Adrenal gland (tissue), 12 donors: ENCODE data around the gene RASEF. TPM values are rescaled to one million over a fixed set of nuclear protein-coding genes. Genes with fewer than 3 reads are reported as not detected.

Experiments
- DNase-seq, 7 donors: peaks; one replicate each; pipeline ENCODE4 v3.0.0-alpha.2; 2019 to 2020
- H3K27ac ChIP-seq, 5 donors: fragments of 200-600 bp; sonication (generic) in 4 of 5; 1 replicate in 3 of 5; 2 replicates in 2 of 5; pipeline versions ENCODE4 v1.5.1 to v1.8.0; 2016 to 2020; ENCODE audit warnings: mild to moderate bottlenecking in 1 of 5
- H3K27me3 ChIP-seq: fragments of 200-600 bp; 2 replicates; pipeline ENCODE4 v1.8.0; 2021
- H3K36me3 ChIP-seq, 2 donors: fragments of 200-600 bp; replicated peaks in 1 of 2; 1 replicate in 1 of 2; 2 replicates in 1 of 2; pipeline versions ENCODE4 v1.5.1 to v1.8.0; 2018 to 2022
- H3K4me1 ChIP-seq, 2 donors: fragments of 200-600 bp; replicated peaks in 1 of 2; 1 replicate in 1 of 2; 2 replicates in 1 of 2; pipeline versions ENCODE4 v1.5.1 to v1.8.0; 2018 to 2021
- H3K4me3 ChIP-seq, 4 donors: fragments of 200-600 bp; sonication (generic) in 3 of 4; one replicate each; pipeline ENCODE4 v1.5.1; 2016 to 2018
- H3K9me3 ChIP-seq, 3 donors: fragments of 200-600 bp; sonication (generic) in 1 of 3; replicated peaks in 1 of 3; 1 replicate in 2 of 3; 2 replicates in 1 of 3; pipeline versions ENCODE4 v1.5.1 to v1.8.0; 2016 to 2021
- CTCF ChIP-seq, 6 experiments: fragments of 450-650 bp in 4 of 6; fragments of 200-600 bp in 2 of 6; sonication (generic) in 1 of 6; IDR thresholded peaks; 1 replicate in 5 of 6; 2 replicates in 1 of 6; pipeline versions ENCODE4 v1.5.1 to v1.8.0; 2016 to 2021; ENCODE audit warnings: antibody characterized with exemption in 6 of 6, mild to moderate bottlenecking in 2 of 6, moderate library complexity in 1 of 6
- POLR2A ChIP-seq, 2 donors: fragments of 450-650 bp; IDR thresholded peaks; one replicate each; pipeline ENCODE4 v1.6.1; 2017; ENCODE audit warnings: antibody characterized with exemption in 2 of 2, mild to moderate bottlenecking in 2 of 2, moderate library complexity in 1 of 2
- WGBS, 4 donors: extraction: QIAGEN DNeasy Blood & Tissue Kit in 2 of 4; methylation state at CpG; one replicate each; pipeline versions ENCODE4 v1.1.5 to v1.1.7; 2013 to 2017; 5-methylcytosine and 5-hydroxymethylcytosine counted together
- intact Hi-C, 2 donors: fragments of 100-400 bp; cut with DNase I; formaldehyde crosslinking; loops; one replicate each; pipeline versions ENCODE4 v1.14.1 to v1.15.0; 2022 to 2023
- polyA plus RNA-seq, 3 donors: library from polyadenylated mRNA; stranded (reverse); fragments of 200-250 nt in 2 of 3; fragments of 350-450 nt in 1 of 3; fragmentation: Illumina TruSeq in 1 of 3; extraction: RNeasy Lipid Tissue Mini Kit (QIAGEN cat#74804) in 1 of 3; gene quantifications; one replicate each; pipeline ENCODE4 v1.2.3, GENCODE V29; 2013 to 2014
- total RNA-seq, 9 donors: library from RNA; depleted of rRNA in 4 of 9; stranded (reverse); fragments of >200 nt in 4 of 9; fragments of 120-200 nt in 1 of 9; fragmentation: NEBNext Ultra II Directional in 1 of 9; extraction: Animal tissue kit (Norgen Biotek cat#: 25700) in 1 of 9; gene quantifications; one replicate each; pipeline versions ENCODE4 v1.1.0 to v1.2.4, GENCODE V29; 2013 to 2023
- donor health status: healthy with polysubstance abuse.
- donor health status: Bipolar disorder and iron deficiency.
- donor health status: DM: yes; HTN: yes; CAD: no.
- donor health status: DM: no; HTN: no; CAD: no.
- donor health status: DM: no; HTN: no; CAD: no.
- donor health status: DM: yes; HTN: yes; CAD: no.

Gene RASEF
- total and polyA plus RNA-seq, 12 donors = 0.06 to 1.1 (median 0.29) TPM

GRCh38 chr9:83029531-83030137 is 33.3 kb downstream of the RASEF start:
- H3K9me3 ChIP-seq = no peaks in the 10 kb centered on the region
- TF ChIP-seq CTCF (IDR thresholded peaks at IDR 0.05) (no peak), POLR2A (IDR thresholded peaks at IDR 0.05) (no peak)
- H3K27ac ChIP-seq = no peak overlapping the region
- H3K4me1 ChIP-seq = no peaks in the 10 kb centered on the region
- no peak for DNase-seq
- intact Hi-C loops = no loop called here
- no peak overlapping the region for H3K4me3 ChIP-seq
- no peaks in the 10 kb centered on the region for H3K36me3 ChIP-seq
- 79 to 84% (median 84%) methylated on average over 7 of the region's 7 CpGs for WGBS, 4 donors
- H3K27me3 ChIP-seq = no peaks in the 10 kb centered on the region

- DNase-seq = no peak
- intact Hi-C loops = no loop called here
- Histone ChIP-seq H3K4me1 (no peaks in the 10 kb centered on the region), H3K36me3 (no peaks in the 10 kb centered on the region), H3K27me3 (no peaks in the 10 kb centered on the region), H3K27ac (no peak overlapping the region), H3K9me3 (no peaks in the 10 kb centered on the region), H3K4me3 (no peak overlapping the region)
- 68 to 85% (median 73%) methylated on average over 5 of the region's 5 CpGs for WGBS, 4 donors
- TF ChIP-seq CTCF (IDR thresholded peaks at IDR 0.05) (no peak), POLR2A (IDR thresholded peaks at IDR 0.05) (no peak)
These were observed 35.6 kb downstream of the RASEF start for GRCh38 chr9:83027153-83027891.

GRCh38 chr9:83024506-83025125 is 38.3 kb downstream of the RASEF start:
- H3K9me3 ChIP-seq = no peaks in the 10 kb centered on the region
- no peaks in the 10 kb centered on the region for H3K36me3 ChIP-seq
- 50 to 57% (median 53%) methylated on average over 7 of the region's 7 CpGs for WGBS, 4 donors
- intact Hi-C loops = no loop called here
- no peak overlapping the region for H3K4me3 ChIP-seq
- DNase-seq = no peak
- TF ChIP-seq POLR2A (IDR thresholded peaks at IDR 0.05) (no peak), CTCF (IDR thresholded peaks at IDR 0.05) (no peak)
- H3K27ac ChIP-seq = no peak overlapping the region
- no peaks in the 10 kb centered on the region for H3K4me1 ChIP-seq
- no peaks in the 10 kb centered on the region for H3K27me3 ChIP-seq

GRCh38 chr9:83023151-83023550 is 39.8 kb downstream of the RASEF start:
- TF ChIP-seq CTCF (IDR thresholded peaks at IDR 0.05) = no peak
- H3K4me1 ChIP-seq = no peaks in the 10 kb centered on the region
- no peak overlapping the region for H3K27ac ChIP-seq
- H3K36me3 ChIP-seq = no peaks in the 10 kb centered on the region
- intact Hi-C loops = no loop called here
- H3K9me3 ChIP-seq = no peaks in the 10 kb centered on the region
- H3K27me3 ChIP-seq = no peaks in the 10 kb centered on the region
- 47 to 71% (median 50%) methylated on average over 1 of the region's 1 CpG for whole genome bisulfite sequencing, 4 donors
- no peak for DNase-seq
- no peak overlapping the region for H3K4me3 ChIP-seq
